Measurements from ENCODE around the gene SPIRE1.

SPIRE1 gene

GRCh38 chr18:12422936-12423335, 235.0 kb downstream of the SPIRE1 start:
- no peak overlapping the region for H3K27ac ChIP-seq
- peak; percentile 49 for TF ChIP-seq CTCF (conservative IDR thresholded peaks at IDR 0.05)

- no peak overlapping the region for H3K27ac ChIP-seq
Measured at GRCh38 chr18:12421732-12422131, 236.2 kb downstream of the SPIRE1 start.

GRCh38 chr18:12420821-12421421, 237.0 kb downstream of the SPIRE1 start:
- peak overlapping the region; percentile 88 for H3K27ac ChIP-seq

More at GRCh38 chr18:12421732-12422131, 236.2 kb downstream of the SPIRE1 start:
- no peak for TF ChIP-seq CTCF (conservative IDR thresholded peaks at IDR 0.05)

GRCh38 chr18:12417687-12418086, 240.2 kb downstream of the SPIRE1 start:
- H3K27ac ChIP-seq: no peak overlapping the region
- TF ChIP-seq CTCF (conservative IDR thresholded peaks at IDR 0.05): no peak

More at GRCh38 chr18:12420821-12421421, 237.0 kb downstream of the SPIRE1 start:
- no peak for TF ChIP-seq CTCF (conservative IDR thresholded peaks at IDR 0.05)

- TF ChIP-seq CTCF (conservative IDR thresholded peaks at IDR 0.05): no peak
- H3K27ac ChIP-seq: peak overlapping the region; percentile 86
Measured at GRCh38 chr18:12416098-12416729, 241.7 kb downstream of the SPIRE1 start.

- no peak for TF ChIP-seq CTCF (conservative IDR thresholded peaks at IDR 0.05)
- H3K27ac ChIP-seq: peak overlapping the region; percentile 86
Measured at GRCh38 chr18:12411456-12411855, 246.5 kb downstream of the SPIRE1 start.

- peak overlapping the region; percentile 86 for H3K27ac ChIP-seq
Measured at GRCh38 chr18:12410747-12411146, 247.2 kb downstream of the SPIRE1 start.

GRCh38 chr18:12410081-12410481, 247.8 kb downstream of the SPIRE1 start:
- no peak for TF ChIP-seq CTCF (conservative IDR thresholded peaks at IDR 0.05)
- H3K27ac ChIP-seq: peak overlapping the region; percentile 86

Measured in VCaP (cell line).